GM21515 (cell line): ENCODE measurements around the gene ATP5PD.
"Not testable (repeated sequence)": the region's sequence is repeated elsewhere in the genome, so short reads cannot be mapped to it uniquely, and the experiment has no call there.

Source experiments
- ATAC-seq: cut with Tn5 transposase; IDR thresholded peaks from one replicate; pipeline ENCODE4 v1.9.1; 2021; ENCODE audit not compliant: unreplicated experiment

The ATP5PD gene

DNA sequence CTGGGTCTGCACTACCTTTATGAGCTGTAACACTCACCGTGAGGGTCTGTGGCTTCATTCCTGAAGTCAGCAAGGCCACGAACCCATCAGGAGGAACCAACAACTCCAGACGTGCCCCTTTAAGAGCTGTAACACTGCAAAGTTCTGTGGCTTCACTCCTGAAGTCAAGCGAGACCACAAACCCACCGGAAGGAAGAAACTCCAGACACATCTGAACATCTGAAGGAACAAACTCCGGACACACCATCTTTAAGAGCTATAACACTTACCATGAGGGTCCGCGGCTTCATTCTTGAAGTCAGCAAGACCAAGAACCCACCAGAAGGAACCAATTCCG, 21.4 kb downstream of the ATP5PD start:
- not testable (repeated sequence) for ATAC-seq

DNA sequence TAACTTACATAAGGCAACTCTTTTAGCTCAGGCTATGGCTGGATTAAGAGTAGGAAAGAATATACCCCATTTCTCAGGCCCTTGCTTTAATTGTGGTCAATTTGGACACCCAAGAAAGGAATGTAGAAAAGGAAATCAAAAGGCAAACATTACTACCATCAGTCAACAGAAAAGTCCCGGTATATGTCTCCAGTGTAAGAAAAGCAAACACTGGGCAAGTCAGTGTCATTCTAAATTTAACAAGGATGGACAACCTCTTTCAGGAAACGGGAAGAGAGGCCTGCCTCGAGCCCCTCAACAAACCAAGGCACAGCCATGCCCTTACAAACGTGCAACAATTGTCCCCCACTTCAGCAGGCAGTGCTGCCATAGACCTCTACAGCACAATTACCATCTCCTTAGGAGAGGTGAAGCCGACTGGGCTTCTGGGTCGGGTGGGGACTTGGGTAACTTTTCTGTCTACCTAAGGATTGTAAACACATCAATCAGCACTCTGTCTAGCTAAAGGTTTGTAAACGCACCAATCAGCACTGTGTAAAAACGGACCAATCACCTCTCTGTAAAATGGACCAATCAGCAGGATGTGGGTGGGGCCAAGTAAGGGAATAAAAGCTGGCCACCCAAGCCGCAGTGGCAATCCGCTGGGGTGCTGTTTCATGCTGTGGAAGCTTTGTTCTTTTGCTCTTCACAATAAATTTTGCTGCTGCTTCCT, 21.9 kb downstream of the ATP5PD start:
- ATAC-seq, result no peak

DNA sequence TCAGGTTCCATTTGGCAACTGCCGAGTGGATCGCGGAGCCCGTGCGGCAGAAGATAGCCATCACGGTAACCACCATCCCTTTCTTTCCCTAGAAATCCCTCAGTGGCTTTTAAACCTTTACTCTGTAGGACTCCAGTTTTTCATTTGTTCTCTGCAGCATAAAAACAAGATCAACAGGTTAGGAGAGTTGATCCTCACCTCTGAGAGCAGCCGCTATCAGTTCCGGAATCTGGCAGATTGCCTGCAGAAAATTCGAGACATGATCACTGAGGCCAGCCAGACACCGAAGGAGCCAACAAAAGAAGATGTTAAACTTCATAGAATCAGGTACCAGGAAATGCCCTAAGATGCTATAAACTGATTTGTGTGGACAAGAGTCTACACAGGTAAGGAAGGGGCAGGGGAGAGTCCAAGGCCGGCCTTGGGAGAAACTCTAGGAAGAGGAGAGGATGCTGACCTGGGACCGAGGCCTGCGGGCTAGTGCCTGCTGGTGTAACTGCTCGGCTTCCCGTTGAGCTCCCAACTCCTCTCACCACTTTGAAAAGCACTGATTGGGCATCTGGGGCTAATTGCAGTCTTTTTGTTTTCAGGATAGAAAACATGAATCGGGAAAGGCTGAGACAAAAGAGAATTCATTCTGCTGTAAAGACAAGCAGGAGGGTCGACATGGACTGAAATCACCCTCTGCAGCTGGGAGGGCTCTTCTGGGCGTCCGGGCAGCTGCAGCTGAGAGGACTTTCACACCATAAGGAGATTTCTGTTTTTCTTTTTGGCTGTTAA, 26.2 kb downstream of the ATP5PD start:
- no peak for ATAC-seq

DNA sequence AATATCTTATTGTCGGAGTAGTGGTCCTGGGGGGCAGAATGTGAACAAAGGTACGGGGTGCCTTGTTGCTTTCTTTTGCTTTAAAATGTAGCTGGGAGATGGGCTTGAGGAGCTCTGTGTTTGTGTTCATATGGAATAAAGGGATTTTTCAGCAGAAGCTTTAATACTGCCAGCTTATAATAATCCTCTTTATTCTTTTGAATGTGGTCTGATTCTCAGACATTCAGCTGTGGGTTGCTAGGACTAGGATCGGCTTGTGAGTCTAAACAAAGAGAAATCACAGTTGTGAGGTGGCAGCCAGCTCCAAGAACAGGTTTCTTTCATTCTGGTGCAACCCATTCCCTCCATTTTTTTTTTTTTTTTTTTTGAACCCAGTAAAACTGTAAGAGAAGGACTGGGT, 27.1 kb downstream of the ATP5PD start:
- no peak for ATAC-seq

GRCh38 chr17:75019146-75019545, 27.6 kb downstream of the ATP5PD start:
- ATAC-seq, result no peak

DNA sequence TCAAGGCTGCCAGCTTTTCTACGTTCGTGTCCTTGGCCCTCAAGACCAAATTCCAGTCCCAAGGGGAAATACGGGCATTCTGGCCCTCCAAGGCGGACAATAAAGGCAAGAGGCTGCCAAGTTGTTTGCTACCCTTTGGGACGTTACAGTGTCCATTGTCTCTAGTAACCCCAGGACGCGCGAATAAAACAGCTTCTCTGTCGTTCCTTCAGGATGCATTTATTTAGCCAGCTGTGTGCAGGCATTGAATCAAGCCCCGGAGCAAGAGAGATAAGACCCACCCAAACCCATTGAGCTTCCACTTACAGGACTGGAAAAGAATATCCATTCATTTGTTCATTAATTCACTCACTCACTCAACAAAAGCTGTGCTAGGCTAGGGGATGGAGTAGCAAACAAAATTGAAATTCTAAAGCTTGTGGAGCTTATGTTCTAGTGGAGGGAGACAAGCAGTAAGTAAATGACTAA, 33.6 kb downstream of the ATP5PD start:
- peak; percentile 13 for ATAC-seq

DNA sequence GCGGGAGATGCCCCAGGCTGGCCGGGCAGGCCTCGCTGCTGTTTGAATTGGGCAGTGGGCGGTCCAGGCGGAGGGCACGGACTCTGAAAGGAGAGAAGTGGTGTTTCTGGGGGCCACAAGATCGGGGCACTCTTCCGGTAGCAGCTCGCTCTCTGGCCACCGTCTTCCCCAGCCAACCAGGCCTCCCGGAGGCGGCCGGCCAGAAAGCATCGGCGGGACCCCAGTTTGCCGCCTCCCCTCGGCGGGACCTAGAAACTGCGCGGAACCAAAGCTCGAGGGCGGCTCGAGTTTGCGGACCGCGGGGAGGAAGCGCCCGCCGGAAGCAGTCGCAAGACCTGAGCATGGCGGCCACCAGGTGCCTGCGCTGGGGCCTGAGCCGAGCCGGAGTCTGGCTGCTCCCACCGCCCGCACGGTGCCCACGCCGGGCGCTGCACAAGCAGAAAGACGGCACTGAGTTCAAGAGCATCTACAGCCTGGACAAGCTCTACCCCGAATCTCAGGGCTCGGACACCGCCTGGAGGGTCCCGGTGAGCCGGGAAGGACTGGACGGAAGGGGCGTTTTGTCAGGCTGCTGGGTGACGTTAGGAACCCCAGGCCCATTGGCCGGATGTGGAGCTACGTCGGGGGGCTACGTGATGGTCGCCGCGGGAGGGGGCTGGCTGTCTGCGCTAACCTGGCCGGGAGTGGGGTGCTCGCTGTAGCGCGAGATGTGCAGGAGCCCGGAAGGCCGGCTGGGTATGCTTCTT, 34.2 kb downstream of the ATP5PD start, which contains the start of gene MRPL58:
MRPL58 (plus strand) TSS at position 325 of the 746 bp plus-strand sequence; CDS start at position 342, 17 bp downstream.
- peak; percentile 85 for ATAC-seq

DNA sequence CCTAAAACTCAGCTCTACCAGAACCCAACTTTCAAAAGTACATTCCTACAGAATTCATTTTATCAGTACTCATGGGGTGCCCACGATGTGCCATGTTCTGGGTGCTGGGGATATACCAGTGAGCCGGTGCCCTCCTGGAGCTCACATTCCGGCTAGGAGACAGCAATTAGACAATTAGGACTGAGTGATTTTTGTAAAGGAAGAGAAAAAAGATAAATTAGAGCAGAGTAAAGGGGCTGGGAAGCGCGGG, 34.7 kb downstream of the ATP5PD start:
- no peak for ATAC-seq

DNA sequence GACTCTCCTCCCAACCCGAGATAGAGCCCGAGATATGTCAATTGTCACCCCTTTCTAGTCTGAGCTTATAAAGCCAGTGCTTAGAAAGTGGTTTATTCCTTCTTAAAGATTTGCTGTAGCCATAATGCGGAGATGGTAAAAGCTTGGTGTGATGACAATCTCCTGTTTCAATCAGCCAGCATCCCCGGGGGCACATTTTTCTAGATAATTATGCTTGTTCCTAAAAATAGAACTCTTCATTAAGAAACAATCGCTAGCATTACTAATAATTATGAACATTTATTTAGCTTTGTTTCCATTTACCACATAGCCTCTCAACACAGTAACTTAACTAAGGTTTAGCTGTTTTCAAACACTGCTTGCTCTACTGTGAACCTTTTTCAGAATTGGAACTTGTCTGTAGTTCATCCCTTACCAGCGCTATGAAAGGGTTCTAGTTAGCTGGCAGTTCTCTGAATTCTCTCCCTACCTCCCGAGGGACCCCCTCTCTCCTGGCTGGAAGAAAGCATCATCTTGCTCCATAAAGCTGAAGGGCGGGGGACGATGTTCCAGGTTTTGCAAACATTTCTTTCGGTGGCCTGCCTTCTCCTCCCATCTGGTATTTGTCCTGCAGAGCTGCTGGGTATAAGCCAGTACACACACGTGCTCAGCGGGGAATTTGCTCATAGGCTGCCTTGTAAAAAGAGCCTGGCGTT, 35.2 kb downstream of the ATP5PD start:
- ATAC-seq, result no peak

DNA sequence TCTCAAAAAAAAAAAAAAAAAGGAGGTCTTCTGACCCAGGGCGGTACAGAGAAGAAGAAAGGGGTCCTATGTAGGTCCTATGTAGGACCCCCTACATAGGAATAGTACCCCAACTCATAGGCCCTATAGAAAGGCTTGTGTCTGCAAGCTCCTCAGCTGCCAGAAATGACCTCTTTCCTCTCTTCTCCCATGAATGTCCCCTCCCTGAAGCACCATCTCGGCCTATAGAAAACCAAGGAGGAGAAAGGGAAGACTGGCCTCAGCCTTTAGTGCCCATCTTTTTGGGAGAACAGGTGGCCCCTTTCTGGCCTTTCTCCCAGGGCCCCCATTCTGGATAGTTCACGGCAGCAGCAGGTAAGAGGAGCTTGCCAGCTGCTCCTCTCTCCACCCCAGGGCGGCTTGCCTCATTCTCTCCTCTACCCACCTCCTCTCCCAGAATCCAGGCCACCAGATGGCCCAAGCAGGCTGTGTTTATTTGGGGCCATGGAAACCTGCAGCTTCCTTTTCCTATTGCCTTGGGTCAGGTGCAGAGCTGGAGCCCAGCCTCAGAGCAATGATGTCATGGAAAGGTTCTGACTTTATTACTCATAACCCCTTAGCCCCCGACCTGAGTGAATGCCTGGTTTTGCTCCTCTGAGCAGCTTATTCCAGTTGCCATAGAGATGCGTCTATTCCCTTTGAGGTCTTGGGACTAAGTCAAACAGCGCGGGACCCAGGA, 35.9 kb downstream of the ATP5PD start:
- ATAC-seq, result no peak

DNA sequence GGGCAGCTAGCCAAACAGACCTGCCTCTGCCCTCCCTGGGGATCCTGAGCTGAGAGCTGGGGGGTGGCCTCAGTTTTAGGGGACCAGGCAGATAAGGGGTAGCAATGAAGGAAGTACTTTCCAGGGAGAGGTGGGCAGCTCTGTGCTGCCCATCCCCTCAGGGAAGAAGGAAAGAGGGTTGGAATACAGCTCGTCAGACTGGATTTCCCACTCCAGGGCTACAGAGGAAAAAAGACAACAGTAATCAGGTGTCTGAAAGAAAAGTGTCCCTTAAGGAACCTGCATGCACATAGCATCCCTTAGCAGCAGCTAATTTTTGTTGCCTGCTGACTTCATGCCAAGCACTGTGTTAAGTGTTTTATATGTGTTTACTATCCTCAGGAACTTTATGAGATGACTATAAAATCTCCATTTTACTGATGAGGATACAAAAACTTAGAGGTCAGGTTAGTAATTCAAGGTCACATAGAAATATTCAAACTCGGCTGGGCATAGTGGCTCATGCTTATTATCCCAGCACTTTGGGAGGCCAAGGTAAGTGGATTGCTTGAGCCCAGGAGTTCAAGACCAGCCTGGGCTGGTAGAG, 37.5 kb downstream of the ATP5PD start:
- no peak for ATAC-seq

DNA sequence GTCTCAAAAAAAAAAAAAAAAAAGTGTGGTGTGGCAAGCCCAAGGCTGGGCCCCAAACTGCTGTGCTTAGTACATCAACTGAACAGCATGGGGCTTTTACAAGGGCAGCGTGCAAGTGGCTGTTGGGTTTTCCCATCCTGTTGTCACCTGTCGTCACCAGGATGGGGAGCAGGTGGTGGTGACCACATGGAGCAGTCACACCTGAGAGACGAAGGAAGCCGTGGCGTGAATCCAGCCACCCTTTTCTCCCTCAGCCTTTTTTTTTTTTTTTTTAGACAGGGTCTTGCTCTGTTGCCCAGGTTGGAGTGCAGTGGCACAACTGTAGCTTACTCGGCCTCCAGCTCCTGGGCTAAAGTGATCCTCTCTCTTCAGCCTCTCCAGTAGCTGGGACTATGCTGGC, 38.4 kb downstream of the ATP5PD start:
- no peak for ATAC-seq

DNA sequence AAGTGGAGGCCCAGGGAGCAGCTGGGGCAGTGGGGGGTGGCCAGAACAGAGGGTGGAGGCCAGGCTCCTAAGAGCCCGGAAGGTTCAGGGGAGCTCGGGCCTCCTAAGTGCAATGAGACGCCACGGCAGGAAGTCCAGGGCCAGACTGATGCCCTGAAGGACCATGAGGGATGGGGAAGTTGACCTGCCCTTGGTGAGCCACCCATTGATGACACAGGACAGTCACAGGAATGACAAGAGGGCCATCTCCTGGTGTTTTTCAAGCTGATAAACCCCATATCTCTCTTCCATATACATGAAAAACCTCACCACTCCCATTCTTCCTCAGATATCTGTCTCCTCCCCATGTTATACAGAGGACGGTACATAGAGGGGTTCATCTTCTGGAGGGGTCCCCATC, 40.1 kb downstream of the ATP5PD start:
- ATAC-seq, result no peak

- not testable (repeated sequence) for ATAC-seq
These were observed 40.7 kb downstream of the ATP5PD start for GRCh38 chr17:75006084-75006483.

GRCh38 chr17:75005291-75005690, 41.5 kb downstream of the ATP5PD start:
- ATAC-seq, result no peak

- ATAC-seq, result no peak
These were observed 42.4 kb downstream of the ATP5PD start for GRCh38 chr17:75004371-75004770.

- ATAC-seq, result no peak
These were observed 42.8 kb downstream of the ATP5PD start for GRCh38 chr17:75003957-75004355.

DNA sequence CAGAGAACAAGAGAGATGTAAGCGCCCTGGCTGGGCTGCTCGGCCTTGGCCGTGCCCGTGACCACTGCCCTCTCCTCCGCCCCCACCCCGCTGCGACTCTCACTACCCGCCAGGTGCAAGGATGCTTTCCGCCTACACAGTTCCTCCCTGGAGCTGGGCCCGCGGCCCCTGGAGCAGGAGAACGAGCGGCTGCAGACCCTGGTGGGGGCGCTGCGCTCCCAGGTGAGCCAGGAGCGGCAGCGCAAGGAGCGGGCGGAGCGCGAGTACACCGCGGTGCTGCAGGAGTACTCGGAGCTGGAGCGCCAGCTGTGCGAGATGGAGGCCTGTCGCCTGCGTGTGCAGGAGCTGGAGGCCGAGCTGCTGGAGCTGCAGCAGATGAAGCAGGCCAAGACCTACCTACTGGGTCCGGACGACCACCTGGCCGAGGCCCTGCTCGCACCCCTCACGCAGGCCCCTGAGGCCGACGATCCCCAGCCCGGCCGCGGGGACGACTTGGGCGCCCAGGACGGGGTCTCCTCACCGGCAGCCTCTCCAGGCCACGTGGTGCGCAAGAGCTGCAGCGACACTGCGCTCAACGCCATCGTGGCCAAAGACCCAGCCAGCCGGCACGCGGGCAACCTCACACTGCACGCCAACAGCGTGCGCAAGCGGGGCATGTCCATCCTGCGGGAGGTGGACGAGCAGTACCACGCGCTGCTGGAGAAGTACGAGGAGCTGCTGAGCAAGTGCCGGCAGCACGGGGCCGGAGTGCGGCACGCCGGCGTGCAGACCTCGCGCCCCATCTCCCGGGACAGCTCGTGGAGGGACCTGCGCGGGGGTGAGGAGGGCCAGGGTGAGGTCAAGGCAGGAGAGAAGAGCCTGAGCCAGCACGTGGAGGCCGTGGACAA, 43.5 kb downstream of the ATP5PD start:
- ATAC-seq, result no peak
